CD4-positive, alpha-beta T cell treated with Interleukin-2 at 100 ng/mL for 4 hours (primary cell): ENCODE data around the gene OLFML1.

Source experiments
- DNase-seq: peaks from one replicate; pipeline ENCODE4 v3.0.0-alpha.2; 2020; ENCODE audit warnings: low spot score

OLFML1 gene

GRCh38 chr11:7480113-7480512 is 5.2 kb upstream of the OLFML1 start:
- DNase-seq = no peak

GRCh38 chr11:7484131-7484530 is 1.2 kb upstream of the OLFML1 start:
- no peak for DNase-seq

GRCh38 chr11:7484645-7485044 is 661 bp upstream of the OLFML1 start:
- DNase-seq = no peak

GRCh38 chr11:7486098-7486780 is 933 bp downstream of the OLFML1 start:
- no peak for DNase-seq

DNA sequence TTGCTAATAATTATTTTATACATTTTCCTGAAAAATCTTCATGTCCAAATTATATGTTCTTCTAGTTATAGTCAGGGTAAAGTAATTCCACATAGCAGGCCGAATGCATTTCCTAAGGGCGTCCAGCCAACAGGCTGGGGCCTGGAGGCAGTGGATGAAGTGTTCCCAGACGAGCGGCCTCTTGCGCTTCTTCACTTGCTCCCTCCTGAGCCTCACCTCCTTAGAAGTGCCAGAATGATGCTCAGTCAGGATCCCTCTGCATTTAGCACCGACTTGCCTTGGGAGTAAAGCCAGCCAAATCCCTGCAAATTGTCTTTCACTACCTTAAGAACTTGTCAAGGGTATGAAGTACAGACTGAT is 1.5 kb downstream of the OLFML1 start:
- no peak for DNase-seq

DNA sequence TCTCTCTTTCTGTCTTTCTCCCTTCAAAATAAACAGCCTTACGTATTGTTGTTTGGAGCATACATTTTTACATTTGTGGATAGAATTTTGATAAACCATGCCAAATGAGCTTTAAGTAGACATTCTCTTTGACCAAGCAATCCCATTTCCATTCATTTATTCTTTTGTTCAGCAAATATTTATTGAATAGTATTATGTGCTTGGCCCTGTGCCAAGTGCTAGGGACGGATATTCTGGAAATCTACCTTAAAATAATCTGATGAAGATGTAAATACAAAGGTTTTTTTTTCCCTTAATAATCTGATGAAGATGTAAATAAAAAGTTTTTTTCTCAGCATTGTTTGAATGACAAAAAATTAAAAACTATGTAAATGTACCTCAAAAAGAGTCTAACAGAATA is 2.1 kb downstream of the OLFML1 start:
- DNase-seq = no peak

DNA sequence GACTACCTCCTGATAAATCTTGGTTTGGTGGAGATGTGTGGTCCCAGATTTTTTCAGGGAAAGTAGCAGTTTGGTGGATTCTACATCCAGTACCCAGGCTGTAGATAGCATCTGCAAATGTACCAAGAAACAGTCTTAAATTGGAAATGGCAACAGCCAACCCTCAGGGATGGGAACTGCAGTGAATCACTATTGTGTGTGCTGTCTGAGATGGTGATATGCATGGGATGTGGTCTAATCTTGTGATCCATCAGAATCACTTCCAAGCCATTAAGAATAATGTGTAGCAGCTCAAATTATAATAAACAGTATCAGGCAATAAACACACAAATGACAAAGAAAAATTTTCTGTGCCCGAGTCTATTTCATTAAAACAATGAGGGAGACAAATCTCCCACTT is 3.4 kb downstream of the OLFML1 start:
- no peak for DNase-seq

DNA sequence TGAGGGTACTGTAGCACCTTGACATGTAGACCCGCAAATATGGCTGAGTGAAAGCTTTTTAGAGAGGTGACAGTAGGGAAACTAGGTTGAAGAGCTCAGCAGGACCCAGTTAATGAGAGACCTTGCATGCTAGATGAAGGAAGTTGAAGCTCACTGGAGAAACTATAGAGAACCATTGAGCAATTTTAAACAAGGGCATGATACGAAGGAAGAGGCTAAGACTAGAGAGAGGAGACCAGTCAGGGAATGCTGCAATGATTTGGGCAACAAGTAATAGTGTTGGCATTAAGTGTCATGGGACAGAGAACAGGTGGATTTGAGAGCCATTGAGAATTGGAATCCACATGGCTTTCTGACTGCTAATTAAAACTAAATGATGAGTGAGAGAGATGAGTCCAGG is 4.1 kb downstream of the OLFML1 start:
- DNase-seq = no peak

DNA sequence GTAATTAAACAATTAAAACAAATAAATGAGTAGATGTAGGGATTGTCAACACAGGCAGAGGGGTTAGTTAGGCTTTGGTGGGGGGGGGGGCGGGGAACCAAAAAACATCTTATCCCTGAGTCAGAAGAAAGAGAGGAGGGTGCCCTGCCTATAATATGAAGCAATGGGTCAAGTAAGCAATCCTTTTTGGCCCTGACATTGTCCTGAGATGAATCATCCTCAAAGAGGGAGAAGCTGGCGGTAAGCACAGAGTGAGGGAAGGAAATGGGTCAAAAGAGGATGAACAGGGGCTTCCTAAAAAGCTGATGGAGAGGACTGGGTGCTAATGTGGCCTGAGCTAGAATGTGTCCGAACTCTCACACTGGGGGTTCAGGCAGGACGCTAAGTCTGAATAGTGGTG is 4.7 kb downstream of the OLFML1 start:
- no peak for DNase-seq

DNA sequence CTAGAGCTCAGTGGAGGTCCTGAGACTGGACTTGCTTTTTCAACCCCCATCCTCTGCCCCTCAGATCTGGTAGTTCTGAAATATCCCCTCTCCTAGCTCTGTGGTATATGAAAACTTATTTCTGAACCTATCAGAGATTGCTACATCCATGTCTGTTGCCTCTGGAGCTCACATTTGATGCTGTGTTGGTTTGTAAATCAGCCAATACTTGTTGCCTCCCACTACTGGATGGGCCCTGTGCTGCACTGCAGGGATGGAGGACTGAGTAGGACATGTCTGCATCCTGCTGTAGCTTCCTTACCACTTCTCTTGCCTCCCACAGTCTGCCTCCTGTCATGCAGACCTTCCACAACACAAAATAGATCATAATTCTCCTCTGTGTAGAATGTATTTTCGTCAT is 5.2 kb downstream of the OLFML1 start:
- DNase-seq = no peak

GRCh38 chr11:7492253-7492652 is 6.9 kb downstream of the OLFML1 start:
- no peak for DNase-seq

GRCh38 chr11:7493670-7494069 is 8.4 kb downstream of the OLFML1 start:
- DNase-seq = no peak

- DNase-seq = no peak
These were observed 8.9 kb downstream of the OLFML1 start for GRCh38 chr11:7494086-7494745.

- DNase-seq = no peak
These were observed 10.7 kb downstream of the OLFML1 start for GRCh38 chr11:7495882-7496551.

- no peak for DNase-seq
These were observed 12.9 kb downstream of the OLFML1 start for GRCh38 chr11:7498193-7498592.

DNA sequence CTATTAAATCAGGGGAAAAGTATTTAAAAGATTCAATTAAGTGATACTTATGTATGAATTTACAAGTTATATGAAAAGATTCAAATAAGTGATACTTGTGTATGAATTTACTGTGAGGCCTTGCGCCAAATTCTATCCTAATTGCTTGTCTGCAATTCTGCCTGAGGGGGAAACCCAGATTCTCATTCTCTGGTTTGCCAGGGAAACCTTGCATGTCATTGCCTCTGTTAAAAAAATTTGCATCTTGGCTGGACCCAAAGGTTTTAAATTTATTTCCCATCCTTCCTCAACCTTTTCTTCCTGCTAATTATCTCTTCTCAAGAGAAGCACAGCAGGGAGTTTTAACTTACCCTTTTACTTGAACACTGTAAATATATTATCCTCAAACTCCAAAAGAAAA is 13.8 kb downstream of the OLFML1 start:
- no peak for DNase-seq

DNA sequence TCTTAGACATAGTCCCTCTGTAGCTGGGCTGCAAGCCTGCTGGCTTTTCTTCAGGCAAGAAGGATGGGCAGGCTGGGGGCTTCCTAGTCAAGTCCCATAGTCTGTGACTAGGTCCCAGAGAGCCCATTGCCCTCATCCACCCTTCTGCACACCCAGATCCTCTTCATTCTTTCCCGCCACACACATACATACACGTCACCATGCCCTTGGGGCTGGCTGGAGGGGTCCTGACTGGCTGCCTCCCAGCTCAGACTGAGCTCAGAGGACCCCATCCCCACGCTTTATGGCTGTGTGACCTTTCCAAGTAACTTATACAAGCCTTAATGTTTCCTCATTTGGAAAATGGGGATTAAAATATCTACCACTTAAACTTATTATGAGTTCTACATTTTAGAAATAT is 14.9 kb downstream of the OLFML1 start:
- DNase-seq = no peak

DNA sequence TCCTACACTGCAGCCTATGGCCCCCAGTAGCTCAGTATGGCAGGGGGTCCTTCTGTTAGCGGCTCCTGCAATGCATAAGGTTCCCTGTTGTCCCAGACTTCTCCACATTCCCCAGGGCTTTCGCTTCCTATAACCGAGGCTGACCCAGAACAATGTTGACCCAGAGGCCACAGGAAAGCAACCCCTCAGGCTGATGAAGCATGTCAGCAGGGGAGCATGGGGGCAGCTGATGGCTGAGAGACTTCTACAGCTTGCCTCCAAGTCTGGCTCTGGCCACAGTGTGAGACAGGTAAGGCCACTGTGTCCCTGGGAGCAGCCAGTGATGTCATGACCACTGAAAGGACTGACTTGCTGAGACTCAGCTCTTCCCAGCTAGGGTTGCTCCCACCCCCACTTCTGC is 15.9 kb downstream of the OLFML1 start:
- DNase-seq = no peak

DNA sequence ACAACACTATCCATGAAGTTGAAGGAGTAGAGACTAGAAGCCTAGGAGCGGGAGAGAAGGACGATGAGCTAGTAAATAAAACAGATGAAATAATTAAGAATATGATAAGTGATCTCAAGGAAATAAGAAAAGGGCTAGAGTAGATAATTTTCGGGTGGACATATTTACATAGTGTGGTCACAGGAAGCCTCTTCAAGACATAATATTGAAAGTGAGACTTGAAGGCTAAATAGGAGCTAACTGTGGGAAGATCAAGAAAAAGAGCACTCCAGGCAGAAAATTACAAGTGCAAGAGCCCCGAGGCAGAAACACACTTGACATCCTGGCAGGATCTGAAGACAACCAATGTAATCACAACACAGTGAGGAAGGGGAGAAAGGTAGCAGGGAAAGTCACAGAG is 16.6 kb downstream of the OLFML1 start:
- no peak for DNase-seq

DNA sequence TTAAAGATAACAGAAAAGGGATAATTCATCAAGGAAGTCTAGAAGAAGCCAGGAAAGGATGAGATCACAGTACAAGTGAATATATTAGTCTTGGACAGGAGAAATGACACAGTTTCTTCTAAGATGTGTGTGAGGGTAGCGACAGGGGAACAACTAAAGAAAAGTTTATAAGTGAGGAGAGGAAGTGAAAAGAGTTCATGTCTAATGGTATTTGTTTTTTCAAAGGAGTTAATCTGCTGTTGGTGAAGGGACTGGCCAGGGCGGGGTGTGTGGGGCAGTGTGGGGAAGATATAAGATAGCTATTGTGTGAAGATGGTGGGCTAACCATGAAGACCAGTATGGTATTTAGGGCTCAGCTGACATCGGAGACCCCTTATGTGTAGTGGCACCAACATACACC is 20.9 kb downstream of the OLFML1 start:
- no peak for DNase-seq

GRCh38 chr11:7508087-7508486 is 22.8 kb downstream of the OLFML1 start:
- no peak for DNase-seq

- DNase-seq = no peak
These were observed 24.7 kb downstream of the OLFML1 start for GRCh38 chr11:7509966-7510365.

DNA sequence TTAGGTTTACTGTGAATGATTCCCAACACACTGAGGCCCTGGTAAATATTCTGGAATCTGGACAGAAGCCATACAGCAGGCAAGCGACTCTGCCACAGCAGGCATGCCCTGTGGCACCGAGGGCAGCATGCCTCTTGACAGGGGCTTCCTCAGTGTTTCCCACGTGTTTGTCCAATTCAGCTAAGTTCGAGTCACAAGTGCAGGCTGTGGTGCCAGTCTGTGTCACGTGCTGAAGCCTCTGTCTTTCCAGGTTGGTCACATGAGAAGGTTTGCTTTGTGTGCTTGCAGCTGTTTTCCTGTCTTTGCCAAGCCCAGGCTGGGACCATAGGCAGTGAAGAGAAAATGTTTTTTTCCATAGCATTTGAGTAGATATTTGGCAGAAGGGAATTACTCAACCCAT is 26.1 kb downstream of the OLFML1 start:
- DNase-seq = no peak
